Liver (tissue), 3 donors: ENCODE results near the gene SLC12A7.

Source experiments
- EGR1 ChIP-seq, 2 donors: IDR thresholded peaks; 2 replicates each; pipeline ENCODE4 v1.6.1; 2016 to 2018; ENCODE audit warnings: antibody characterized with exemption in 2 of 2, low read depth in 2 of 2
- FOXA1 ChIP-seq: IDR thresholded peaks from 2 replicates; pipeline ENCODE4 v1.6.1; 2016; ENCODE audit warnings: antibody characterized with exemption
- HNF4A ChIP-seq, 2 donors: conservative IDR thresholded peaks; 2 replicates each; pipeline ENCODE4 v1.6.1; 2016; ENCODE audit warnings: antibody characterized with exemption in 2 of 2, mild to moderate bottlenecking in 2 of 2
- JUND ChIP-seq, 2 donors: IDR thresholded peaks; 2 replicates each; pipeline ENCODE4 v1.6.1; 2016; ENCODE audit warnings: antibody characterized with exemption in 2 of 2
- RAD21 ChIP-seq, 2 donors: IDR thresholded peaks; 2 replicates each; pipeline ENCODE4 v1.6.1; 2016; ENCODE audit warnings: antibody characterized with exemption in 2 of 2, mild to moderate bottlenecking in 2 of 2
- SP1 ChIP-seq: IDR thresholded peaks from 2 replicates; pipeline ENCODE4 v1.6.1; 2018; ENCODE audit warnings: antibody characterized with exemption, mild to moderate bottlenecking
- TAF1 ChIP-seq: conservative IDR thresholded peaks from 2 replicates; pipeline ENCODE4 v1.6.1; 2016; ENCODE audit warnings: antibody characterized with exemption, mild to moderate bottlenecking
- YY1 ChIP-seq: IDR thresholded peaks from 2 replicates; pipeline ENCODE4 v1.6.1; 2016; ENCODE audit warnings: antibody characterized with exemption, mild to moderate bottlenecking
- ZBTB33 ChIP-seq: IDR thresholded peaks from 2 replicates; pipeline ENCODE4 v1.6.1; 2016; ENCODE audit warnings: antibody characterized with exemption
- TF ChIP-seq, protein P1 (sequence below): fragments of 150-350 bp; IDR thresholded peaks from 2 replicates; pipeline ENCODE4 v1.5.1; 2017; ENCODE audit warnings: improper control_type of control experiment, low read depth, low read length; ENCODE audit not compliant: missing input control
- TF ChIP-seq, protein P2 (sequence below): IDR thresholded peaks from 2 replicates; pipeline ENCODE4 v1.6.1; 2016; ENCODE audit warnings: antibody characterized with exemption
- TF ChIP-seq, protein P3 (sequence below): IDR thresholded peaks from 2 replicates; pipeline ENCODE4 v1.6.1; 2016; ENCODE audit warnings: antibody characterized with exemption, mild to moderate bottlenecking
- TF ChIP-seq, protein P4 (sequence below): IDR thresholded peaks from 2 replicates; pipeline ENCODE4 v1.6.1; 2016; ENCODE audit warnings: antibody characterized with exemption
- donor health status: healthy.
- donor health status: healthy.

GRCh38 chr5:1032011-1032410 is 79.9 kb downstream of the SLC12A7 start:
- TF ChIP-seq ZBTB33 (no peak), RAD21 (IDR thresholded peaks at IDR 0.05) (no peak), FOXA1 (no peak), SP1 (no peak), TAF1 (no peak), YY1 (no peak), JUND (IDR thresholded peaks at IDR 0.05) (no peak), HNF4A (conservative IDR thresholded peaks at IDR 0.05) (no peak), EGR1 (IDR thresholded peaks at IDR 0.05; ENCODE audit: low read depth in 2 of 2) (no peak)
- TF ChIP-seq, protein P1, sequence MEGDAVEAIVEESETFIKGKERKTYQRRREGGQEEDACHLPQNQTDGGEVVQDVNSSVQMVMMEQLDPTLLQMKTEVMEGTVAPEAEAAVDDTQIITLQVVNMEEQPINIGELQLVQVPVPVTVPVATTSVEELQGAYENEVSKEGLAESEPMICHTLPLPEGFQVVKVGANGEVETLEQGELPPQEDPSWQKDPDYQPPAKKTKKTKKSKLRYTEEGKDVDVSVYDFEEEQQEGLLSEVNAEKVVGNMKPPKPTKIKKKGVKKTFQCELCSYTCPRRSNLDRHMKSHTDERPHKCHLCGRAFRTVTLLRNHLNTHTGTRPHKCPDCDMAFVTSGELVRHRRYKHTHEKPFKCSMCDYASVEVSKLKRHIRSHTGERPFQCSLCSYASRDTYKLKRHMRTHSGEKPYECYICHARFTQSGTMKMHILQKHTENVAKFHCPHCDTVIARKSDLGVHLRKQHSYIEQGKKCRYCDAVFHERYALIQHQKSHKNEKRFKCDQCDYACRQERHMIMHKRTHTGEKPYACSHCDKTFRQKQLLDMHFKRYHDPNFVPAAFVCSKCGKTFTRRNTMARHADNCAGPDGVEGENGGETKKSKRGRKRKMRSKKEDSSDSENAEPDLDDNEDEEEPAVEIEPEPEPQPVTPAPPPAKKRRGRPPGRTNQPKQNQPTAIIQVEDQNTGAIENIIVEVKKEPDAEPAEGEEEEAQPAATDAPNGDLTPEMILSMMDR, result no peak
- TF ChIP-seq, protein P2, sequence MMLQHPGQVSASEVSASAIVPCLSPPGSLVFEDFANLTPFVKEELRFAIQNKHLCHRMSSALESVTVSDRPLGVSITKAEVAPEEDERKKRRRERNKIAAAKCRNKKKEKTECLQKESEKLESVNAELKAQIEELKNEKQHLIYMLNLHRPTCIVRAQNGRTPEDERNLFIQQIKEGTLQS, result no peak
- TF ChIP-seq, protein P3, sequence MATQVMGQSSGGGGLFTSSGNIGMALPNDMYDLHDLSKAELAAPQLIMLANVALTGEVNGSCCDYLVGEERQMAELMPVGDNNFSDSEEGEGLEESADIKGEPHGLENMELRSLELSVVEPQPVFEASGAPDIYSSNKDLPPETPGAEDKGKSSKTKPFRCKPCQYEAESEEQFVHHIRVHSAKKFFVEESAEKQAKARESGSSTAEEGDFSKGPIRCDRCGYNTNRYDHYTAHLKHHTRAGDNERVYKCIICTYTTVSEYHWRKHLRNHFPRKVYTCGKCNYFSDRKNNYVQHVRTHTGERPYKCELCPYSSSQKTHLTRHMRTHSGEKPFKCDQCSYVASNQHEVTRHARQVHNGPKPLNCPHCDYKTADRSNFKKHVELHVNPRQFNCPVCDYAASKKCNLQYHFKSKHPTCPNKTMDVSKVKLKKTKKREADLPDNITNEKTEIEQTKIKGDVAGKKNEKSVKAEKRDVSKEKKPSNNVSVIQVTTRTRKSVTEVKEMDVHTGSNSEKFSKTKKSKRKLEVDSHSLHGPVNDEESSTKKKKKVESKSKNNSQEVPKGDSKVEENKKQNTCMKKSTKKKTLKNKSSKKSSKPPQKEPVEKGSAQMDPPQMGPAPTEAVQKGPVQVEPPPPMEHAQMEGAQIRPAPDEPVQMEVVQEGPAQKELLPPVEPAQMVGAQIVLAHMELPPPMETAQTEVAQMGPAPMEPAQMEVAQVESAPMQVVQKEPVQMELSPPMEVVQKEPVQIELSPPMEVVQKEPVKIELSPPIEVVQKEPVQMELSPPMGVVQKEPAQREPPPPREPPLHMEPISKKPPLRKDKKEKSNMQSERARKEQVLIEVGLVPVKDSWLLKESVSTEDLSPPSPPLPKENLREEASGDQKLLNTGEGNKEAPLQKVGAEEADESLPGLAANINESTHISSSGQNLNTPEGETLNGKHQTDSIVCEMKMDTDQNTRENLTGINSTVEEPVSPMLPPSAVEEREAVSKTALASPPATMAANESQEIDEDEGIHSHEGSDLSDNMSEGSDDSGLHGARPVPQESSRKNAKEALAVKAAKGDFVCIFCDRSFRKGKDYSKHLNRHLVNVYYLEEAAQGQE, result no peak
- TF ChIP-seq, protein P4, sequence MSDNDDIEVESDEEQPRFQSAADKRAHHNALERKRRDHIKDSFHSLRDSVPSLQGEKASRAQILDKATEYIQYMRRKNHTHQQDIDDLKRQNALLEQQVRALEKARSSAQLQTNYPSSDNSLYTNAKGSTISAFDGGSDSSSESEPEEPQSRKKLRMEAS, result no peak
